HG02642 (cell line): ENCODE data around the gene RPS27L.

Source experiments
- ATAC-seq: cut with Tn5 transposase; IDR thresholded peaks from one replicate; pipeline ENCODE4 v1.9.1; 2021; ENCODE audit warnings: mild to moderate bottlenecking; ENCODE audit not compliant: unreplicated experiment, poor library complexity

The RPS27L gene

DNA sequence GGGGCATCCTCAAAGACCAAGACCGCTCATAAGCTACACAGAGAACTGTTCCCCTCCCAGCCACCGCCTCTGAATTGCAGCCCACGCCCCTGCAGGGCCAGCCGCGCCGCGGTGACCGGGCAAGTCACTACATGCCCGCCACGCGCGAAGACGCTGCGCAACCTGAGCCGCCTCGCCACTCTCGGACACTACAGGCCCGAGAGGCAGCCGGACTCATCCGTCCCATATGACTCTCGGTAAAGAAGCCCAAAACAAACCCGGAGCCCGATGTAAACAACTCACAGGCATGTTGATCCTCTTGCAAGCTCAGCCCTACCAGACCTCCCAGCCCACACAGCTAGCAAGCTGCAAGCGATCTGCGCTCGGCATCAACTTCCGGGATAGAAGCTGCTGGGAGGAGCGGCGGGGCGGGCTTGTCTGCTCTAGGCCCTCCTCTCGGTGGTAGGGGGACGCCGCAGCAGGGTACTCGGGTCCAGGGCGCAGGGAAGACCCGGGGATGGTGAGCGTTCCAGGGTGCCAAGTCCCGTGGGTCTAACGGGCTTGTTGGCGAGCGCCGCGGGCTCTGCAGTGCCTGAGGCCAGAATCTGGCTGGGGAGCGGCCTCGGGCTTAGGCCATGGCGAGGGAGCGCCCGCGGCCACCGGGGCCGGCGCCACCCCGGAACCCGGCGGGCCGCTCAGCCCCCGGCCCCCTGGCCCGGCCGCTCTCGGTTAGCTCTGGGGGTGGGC, at the start of gene RPS27L:
RPS27L (minus strand) TSS at position 360 of the 726 bp plus-strand sequence; CDS start at position 288, 72 bp downstream.
- peak; percentile 93 for ATAC-seq

DNA sequence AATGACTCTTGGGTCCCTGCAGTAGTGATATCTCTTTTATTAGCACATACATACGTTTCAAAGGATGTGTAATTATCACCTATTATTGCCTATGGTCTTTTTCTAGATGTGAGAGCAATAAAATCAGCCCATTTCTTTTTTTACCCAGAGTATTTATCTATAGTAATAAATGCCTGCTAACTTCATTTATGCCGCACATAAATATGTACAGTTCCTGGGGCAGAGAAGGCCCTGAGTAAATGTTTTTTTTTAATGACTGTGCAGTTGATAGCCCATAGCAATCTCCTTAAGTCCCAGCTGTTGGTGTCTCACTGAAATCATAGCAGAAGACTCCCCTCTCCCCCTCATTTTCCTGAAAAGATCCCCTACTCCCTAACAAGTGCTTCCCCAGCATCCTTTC, 48.8 kb upstream of the RPS27L start:
- ATAC-seq, result no peak

DNA sequence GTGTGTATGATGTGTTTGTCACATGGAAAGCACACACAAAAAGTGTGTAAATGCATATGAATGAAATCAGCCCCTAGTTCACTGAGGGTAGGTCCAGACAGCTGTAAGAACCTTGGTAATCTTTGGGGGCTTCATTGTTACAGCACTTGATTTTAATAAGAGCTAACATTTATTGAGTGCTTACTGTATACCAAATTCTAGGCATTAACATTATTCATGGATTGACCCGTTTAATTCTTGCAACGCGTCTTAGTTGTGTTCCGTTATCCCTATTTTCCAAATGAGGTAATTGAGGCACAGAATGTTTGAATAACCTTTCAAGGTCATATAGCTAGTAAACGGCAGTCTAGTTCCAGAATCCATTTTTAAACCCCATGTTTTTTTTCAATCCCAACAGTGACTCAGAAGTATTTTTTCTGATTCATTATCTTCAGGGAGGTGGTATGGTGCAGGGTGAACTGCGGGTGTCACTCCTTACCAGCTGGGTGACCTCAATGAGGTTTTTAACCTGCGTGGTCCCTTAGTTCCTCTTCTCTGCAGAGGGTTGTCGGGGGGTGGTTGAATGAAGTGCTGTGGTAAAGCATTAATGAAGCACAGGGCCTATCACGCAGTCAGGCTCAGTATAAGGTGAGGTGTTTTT, 46.3 kb upstream of the RPS27L start:
- no peak for ATAC-seq

DNA sequence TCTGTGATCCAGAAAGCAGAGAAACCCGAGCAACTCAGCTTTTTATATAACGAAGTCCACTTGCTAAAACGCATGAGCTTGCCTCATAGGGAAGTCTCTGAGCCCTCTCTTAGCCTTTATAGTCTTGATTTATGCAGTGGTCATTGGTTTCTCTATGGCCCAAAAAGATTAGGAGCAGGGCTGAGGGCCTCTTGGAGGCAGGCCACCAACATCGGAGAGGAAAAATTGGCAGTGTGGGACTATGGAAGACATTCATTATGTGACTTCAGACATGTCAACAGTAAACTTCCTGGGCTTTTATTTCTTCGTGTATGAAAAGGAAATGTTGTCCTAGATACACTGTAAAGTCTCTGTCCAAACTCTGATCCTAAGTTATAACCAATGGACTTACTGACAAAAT, 45.6 kb upstream of the RPS27L start:
- no peak for ATAC-seq

DNA sequence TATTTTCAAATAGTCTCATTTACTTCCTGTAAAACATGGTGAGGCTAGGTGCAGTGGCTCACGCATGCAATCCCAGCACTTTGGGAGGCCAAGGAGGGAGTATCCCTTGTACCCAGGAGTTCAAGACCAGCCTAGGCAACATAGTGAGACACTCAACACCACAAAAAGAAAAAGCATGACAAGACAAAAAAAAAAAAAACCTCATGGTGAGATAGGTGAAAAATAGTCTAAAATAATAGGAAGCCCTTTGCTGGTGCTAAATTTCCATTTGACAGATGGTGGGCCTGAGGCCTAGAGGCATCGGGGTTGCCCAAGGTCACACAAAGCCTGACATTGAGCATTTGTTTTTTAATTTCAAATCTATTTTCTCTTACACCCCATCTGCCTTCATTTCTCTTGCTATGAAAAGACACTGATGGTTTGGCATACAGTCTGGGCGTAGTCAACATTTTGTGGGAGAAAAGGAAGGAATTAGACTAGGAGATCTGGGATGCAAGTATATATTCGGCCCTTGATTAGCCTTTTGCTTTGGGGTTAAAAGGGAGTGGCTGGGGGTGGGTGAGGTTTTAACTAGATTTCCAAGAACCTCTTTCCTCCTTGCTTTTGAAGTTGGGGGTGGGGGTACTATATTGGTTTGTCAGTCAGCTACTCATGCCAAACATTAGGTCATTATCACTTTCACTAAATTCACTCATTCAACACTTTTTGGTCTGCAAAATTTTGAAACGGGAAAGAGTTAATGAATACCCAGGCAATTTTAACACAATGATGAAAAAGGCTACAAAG, 43.4 kb upstream of the RPS27L start:
- no peak for ATAC-seq

DNA sequence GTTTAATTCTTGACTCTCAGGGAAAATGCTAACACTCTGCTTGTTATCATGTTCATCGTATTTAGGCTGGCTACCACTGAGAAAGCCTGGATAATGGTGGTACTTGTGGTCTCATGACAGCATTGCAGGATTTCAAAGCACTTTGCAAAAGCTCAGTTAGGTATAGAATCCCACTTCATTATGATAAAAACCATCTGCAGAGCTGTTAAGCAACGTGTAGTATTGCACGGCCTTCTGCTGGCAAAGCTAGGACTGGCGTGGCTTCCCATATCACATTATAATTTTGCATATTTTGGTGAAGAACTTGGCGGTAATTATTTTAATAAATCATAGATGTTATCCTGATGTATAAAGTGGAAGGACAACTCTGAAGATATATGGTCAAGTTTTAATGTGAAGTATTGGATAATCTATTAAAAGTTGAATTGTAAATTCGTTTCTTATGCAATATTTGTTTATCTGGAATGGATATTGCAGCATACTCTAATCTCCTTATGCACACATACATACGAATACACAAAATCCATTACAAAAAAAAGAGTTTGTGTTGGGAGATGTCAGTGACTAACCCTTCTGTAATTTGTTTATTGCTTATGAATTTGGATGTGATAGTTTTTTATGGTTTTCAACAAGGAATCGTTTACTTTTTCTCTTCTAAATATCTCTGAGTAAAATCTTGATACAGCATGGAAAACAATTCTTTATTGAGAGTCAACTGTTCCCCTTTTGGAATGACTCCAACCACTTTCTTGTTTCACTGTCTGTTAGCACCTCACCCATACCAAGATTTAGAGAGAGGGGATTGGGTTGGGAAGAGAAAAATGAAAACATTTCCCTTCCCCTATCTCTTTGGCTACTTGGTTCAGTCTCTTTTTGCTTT, 41.3 kb upstream of the RPS27L start:
- ATAC-seq, result no peak

DNA sequence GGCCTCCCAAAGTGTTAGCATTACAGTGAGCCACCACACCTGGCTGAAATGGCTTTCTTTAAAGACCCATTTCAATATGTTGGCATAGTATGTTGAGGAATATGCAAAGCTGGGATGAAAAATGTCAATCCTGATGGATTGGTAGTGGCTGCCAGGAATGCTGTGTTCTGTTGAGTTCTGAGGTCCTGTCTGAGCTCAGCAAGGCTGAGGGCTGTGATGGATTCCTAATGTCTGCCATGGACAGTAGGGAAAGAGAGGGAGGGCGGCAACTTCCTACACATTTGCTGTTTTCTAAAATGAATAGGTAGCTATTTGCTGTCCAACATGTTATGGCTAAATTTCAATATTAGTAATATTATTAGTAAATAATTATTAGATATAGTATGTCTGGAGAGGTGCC, 40.3 kb upstream of the RPS27L start:
- no peak for ATAC-seq

DNA sequence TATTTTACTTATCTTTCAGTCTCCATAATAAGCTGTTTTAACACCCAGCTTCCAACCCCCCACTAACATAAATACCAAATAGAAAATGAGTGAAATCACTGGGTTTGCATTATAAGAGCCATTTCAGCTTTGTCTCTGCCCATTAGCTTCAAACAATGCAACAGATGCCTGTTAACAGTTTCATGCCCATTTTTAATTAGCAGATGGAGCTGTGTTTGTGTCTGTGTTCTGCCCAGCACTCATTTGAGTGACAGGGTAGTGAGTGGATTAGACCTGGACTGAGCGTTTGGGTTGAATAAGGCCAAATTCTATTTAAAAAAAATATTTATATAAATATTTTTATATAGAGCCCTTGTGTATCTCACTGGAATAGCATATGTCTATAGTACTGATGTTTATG, 39.6 kb upstream of the RPS27L start:
- ATAC-seq, result no peak

DNA sequence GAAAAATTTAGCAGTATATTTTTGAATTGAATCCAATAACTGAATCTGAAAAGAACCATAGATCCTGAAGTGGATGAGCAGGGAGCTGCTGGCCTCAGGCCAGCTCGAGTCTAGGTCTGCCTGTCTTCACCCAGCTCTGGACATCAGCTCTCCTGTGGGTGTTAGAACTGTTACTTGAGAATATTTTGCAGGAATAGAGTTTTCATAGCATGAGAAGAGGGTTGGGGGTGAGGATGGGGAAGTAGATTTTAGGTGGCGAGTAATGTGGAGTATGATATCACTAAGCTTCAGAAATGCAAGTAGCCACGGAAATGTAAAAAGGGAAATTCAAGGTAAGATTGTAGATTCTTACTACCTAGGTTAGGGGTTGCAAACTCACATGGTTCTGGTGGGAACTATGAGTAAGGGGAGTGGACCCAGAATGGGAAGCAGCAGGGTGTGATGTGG, 38.3 kb upstream of the RPS27L start:
- ATAC-seq, result no peak

DNA sequence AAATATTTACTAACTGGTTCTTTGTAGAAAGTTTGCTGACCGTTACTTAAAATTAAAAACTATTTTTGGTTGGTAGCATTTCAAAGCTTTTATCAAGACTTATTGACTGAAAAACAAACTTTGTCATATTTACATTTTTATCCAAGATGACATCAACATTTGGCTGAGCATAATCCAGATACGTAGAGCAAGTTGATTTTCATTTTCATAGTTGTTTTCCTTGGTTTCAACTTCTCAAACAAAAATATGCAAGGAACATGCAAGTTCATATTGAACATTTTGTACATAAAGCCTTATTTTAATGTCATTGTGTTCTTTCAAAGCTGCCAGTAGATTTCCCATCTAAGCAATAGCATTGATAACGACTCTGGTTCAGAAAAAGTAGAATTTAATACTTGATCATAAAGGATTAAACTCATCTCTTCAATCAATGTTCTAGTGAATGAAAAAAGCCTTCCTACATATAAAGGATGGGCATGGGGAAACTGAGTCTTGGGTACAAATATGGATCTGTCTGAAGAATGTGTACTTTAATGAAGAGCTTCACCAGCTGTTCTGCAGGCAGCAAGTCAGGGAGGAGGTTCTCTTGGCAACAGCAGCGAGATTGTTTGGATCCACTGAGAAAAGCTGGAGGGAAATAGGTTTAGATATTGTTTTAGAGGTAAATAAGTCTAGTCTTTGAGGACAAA, 37.7 kb upstream of the RPS27L start:
- no peak for ATAC-seq

DNA sequence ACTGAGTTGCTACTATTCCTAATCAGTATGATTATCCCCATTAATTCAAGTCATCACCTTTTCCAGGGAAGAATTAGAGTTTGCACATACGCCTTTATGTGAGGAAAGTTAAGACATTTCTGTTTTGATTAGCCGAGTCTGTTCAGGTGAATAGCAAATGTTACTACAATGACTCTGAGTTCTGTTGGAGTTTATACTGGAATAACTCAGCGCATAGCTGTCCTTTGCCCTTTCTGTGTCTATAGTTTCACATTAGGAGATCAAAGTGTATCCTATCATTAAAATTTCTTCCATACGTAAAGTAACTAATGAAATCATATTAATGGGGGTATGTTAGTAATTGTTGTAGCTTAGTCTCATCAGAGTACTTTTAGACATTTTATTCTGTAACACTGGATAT, 37.0 kb upstream of the RPS27L start:
- ATAC-seq, result no peak

DNA sequence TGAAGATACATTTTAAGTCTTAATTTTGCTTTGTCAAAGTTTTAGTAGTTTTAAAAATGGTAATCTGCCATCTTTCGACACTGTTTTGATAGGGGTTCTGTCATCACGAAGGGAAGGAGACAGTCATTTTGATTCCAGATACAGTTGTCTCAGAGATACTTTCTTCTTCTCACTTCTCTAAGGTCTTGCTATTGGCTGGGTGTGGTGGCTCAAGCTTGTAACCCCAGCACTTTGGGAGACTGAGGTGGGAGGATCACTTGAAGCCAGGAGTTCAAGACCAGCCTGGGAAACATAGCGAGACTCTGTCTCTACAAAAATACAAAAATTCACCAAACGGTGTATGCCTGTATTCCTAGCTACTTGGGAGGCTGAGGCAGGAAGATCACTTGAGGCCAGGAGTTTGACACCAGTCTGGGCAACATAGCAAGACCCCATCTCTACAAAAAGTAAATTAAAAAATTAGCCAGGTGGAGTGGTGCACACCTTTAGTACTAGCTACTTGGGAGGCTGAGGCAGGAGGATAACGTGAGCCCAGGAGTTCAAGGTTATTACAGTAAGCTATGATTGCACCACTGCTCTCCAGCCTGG, 35.4 kb upstream of the RPS27L start:
- ATAC-seq, result no peak

DNA sequence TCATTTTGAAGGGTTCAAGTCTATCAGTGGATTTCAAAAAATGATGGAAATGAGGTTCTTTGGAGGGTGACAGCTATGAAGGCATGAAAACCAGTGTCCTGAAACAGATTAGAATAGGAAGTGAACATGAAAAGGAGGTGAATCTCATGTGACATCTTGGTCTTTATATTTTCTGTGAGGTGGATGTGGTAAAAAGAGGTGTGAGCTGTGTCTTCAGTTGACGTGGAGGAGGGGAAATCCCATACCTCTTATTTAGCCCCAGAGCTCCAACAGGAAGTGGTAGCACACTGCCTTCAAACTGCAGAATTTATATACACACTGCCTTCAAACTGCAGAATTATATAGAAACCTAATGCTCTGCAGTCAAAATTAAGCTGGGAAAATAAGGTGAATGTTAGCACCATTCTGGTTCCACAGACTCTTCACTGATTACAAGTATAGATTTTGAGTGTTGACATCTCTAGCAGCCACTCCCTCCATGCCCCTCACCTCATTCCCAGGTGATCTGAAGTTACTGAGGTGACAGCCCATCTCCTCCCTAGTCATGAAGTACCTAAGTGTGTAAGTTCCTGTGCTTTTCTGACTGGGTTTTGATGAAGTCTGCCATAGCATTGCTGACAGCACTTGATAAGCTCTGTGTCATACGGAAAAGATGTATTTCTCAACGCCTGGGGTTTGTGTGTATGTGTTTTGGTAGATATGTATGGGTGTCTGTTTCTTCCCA, 34.8 kb upstream of the RPS27L start:
- ATAC-seq, result peak; percentile 32

DNA sequence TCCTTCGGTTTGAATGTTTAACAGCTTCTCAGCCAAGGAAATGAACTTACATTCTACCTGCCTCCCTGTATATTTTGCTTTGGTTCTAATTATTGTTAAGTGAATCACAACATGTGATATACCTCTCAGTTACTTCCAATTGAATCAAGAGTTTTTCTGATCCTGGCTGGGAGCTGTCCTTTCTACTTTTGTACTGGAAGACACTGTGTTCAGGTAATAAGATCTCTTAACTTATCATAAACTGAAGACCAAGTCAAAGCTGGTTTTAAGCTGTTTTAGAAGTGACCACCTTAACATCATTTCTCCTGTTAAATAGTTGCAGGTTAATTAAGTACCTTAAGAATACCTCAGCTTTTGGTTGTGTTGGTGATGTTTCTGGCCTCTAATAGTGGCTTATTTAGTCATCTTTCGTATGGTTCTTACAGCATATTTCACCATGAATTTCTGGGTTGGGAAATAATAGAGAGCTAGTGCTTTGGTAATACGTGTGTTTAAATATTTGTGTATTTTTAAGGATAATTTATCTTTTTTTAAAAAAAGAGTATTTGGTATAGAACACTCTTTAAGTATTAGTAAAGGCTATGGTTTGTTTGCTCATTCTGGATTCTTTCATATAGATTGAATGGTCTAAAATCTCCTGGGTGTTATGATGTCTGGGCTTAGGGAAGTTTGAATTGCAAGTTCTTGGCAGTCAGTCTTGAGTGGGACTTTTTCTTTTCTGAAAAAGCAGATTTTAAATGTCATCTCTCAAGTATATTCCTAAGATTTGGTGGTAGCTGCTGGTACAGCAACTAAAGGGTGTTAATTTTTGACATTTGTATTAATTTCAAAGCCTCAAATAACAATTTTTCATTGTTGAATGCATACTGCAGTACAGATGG, 33.7 kb upstream of the RPS27L start:
- no peak for ATAC-seq

DNA sequence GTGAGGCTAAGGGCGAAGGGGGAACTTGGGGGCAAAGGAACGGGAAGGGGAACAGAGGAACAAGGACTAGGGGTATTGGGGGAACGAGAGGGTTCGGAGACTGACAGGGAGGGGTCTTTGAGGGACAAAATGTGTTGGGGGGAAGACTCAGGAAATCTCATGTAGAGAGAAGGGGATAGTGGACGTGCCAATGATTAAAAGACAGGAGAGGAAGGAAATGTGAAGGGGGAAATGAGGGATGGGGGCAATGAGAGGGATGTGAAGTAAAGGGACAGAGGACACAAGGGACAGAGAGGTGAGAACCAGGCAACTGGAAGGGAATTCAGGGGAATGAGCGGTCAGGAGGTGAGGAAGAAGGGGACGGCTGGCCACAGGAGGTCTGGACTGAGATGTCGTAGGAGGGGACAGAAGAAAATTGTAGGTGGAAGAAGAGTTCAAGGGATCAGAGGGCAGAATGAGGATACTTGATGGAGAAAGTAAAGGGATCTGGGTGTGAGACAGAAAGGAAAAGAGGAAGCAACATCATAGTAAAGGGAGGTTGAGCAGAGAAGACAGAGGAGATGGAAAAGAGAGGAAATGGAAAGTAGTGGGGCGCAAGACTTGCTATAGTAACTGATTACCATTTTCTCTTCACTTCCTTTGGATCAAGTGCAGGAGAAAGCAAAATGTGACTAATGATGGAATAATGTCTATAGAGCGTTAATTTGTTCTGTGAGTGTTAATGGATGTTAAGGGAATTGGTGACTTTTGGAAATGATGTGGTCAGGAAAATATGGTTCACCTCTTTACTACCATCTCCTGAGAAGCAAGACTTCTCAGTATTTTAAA, 32.9 kb upstream of the RPS27L start:
- ATAC-seq, result no peak

DNA sequence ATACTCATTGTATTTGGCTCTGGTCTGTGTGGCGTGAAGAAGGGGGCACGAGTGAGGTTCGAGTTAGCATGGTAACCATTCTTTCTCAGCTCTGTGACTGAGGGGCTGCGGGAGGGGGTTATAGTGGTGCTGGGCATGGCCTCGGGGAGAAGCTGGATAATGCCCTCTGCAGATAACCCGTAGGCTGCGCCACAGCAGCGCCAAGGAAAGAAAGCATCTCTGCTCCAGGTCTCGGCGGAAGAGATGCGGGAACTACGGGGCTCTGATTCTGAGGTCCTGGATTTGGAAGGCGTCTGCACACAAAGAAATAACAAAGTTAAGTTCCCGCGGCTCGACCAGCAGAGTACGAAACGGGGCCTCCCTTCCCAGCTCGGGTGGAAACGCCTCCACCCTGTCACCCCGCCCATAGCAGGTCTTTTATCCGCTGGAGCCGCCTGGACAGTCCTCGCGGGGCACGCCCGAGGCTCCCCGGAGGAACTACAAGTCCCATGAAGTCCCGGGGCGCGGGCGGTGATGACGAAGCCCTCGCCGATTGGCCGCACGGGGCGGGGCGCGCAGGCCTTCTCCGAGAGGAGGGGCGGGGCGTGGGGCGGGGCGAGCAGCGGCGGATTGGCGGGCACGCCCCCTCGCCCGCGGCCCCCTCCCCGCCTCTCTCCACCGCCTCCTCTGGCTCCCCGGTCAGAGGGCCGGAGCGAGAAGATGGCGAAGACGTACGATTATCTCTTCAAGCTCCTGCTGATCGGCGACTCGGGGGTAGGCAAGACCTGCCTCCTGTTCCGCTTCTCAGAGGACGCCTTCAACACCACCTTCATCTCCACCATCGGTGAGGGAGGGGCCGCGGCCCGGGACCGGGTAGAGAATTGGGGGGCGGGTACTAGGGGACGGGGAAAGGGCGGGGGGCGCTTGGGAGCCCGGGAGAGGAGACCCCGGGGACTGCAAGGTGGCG, 31.9 kb upstream of the RPS27L start, which contains the start of gene RAB8B:
RAB8B (plus strand) TSS at position 681 of the 946 bp plus-strand sequence; CDS start at position 700, 19 bp downstream.
- peak; percentile 90 for ATAC-seq
